ENCODE measurements around the gene PTPRN2. TPM values are rescaled to one million over a fixed set of nuclear protein-coding genes. Genes with fewer than 3 reads are reported as not detected.
"Not testable (repeated sequence)": the region's sequence is repeated elsewhere in the genome, so short reads cannot be mapped to it uniquely, and the experiment has no call there.

The PTPRN2 gene
- total and polyA plus RNA-seq, 7 donors: 3.2 to 7.1 (median 5.5) TPM

- H3K4me3 ChIP-seq: no peak overlapping the region
- H3K27me3 ChIP-seq: peaks cover 0 to 15% (median 8%) of the 10 kb centered on the region in 3 donors
- no peaks in the 10 kb centered on the region for H3K4me1 ChIP-seq
- H3K36me3 ChIP-seq: no peaks in the 10 kb centered on the region
- no peak overlapping the region for H3K27ac ChIP-seq
- WGBS, 2 donors: 90 to 93% methylated on average over 15 of the region's 15 CpGs
- intact Hi-C loops (cut with DNase I): no loop called here
- no peak for DNase-seq
- H3K9me3 ChIP-seq: no peaks in the 10 kb centered on the region
- TF ChIP-seq POLR2AphosphoS5 (IDR thresholded peaks at IDR 0.05) (no peak), EP300 (IDR thresholded peaks at IDR 0.05) (no peak), CTCF (IDR thresholded peaks at IDR 0.05) (no peak), POLR2A (IDR thresholded peaks at IDR 0.05) (no peak)
Observed at GRCh38 chr7:157780721-157781120, 806.9 kb downstream of the PTPRN2 start.

- Histone ChIP-seq H3K4me1 (no peaks in the 10 kb centered on the region), H3K27me3 (peaks cover 0 to 15% (median 8%) of the 10 kb centered on the region in 3 donors), H3K36me3 (no peaks in the 10 kb centered on the region), H3K4me3 (no peak overlapping the region), H3K27ac (no peak overlapping the region), H3K9me3 (no peaks in the 10 kb centered on the region)
- no peak for DNase-seq
- intact Hi-C loops (cut with DNase I): no loop called here
- no peak for TF ChIP-seq POLR2AphosphoS5 (IDR thresholded peaks at IDR 0.05)
- WGBS, 2 donors: 87 to 92% methylated on average over 15 of the region's 15 CpGs
Observed at GRCh38 chr7:157780312-157780711, 807.3 kb downstream of the PTPRN2 start.

GRCh38 chr7:157779206-157779605 is 808.4 kb downstream of the PTPRN2 start:
- no peak overlapping the region for H3K27ac ChIP-seq
- no peaks in the 10 kb centered on the region for H3K36me3 ChIP-seq
- H3K27me3 ChIP-seq: peaks cover 0 to 15% (median 8%) of the 10 kb centered on the region in 3 donors
- no peak overlapping the region for H3K4me3 ChIP-seq
- no peaks in the 10 kb centered on the region for H3K9me3 ChIP-seq
- DNase-seq: no peak
- H3K4me1 ChIP-seq: no peaks in the 10 kb centered on the region
- WGBS, 2 donors: 82 to 87% methylated on average over 12 of the region's 12 CpGs
- TF ChIP-seq CTCF (IDR thresholded peaks at IDR 0.05) (no peak), EP300 (IDR thresholded peaks at IDR 0.05) (no peak), POLR2A (IDR thresholded peaks at IDR 0.05) (no peak)
- intact Hi-C loops (cut with DNase I): no loop called here

GRCh38 chr7:157777194-157777762 is 810.3 kb downstream of the PTPRN2 start:
- intact Hi-C loops (cut with DNase I); DNase-seq; H3K27ac ChIP-seq; H3K4me1 ChIP-seq; H3K4me3 ChIP-seq; H3K36me3 ChIP-seq; H3K9me3 ChIP-seq: not testable (repeated sequence)
- WGBS, 2 donors: 77 to 84% methylated on average over 16 of the region's 16 CpGs
- H3K27me3 ChIP-seq: peaks cover 0 to 15% (median 8%) of the 10 kb centered on the region in 3 donors

GRCh38 chr7:157775560-157776332 is 811.9 kb downstream of the PTPRN2 start:
- intact Hi-C loops (cut with DNase I): no loop called here
- no peak overlapping the region for H3K27ac ChIP-seq
- no peaks in the 10 kb centered on the region for H3K4me1 ChIP-seq
- WGBS, 2 donors: 75 to 82% methylated on average over 25 of the region's 25 CpGs
- H3K27me3 ChIP-seq: peaks cover 0 to 17% (median 8%) of the 10 kb centered on the region in 3 donors
- peaks cover 0 to 8% (median 4%) of the 10 kb centered on the region in 4 donors for H3K9me3 ChIP-seq
- H3K36me3 ChIP-seq: no peaks in the 10 kb centered on the region
- TF ChIP-seq POLR2A (IDR thresholded peaks at IDR 0.05): no peak
- no peak for TF ChIP-seq POLR2AphosphoS5 (IDR thresholded peaks at IDR 0.05)
- TF ChIP-seq CTCF (IDR thresholded peaks at IDR 0.05): no peak
- no peak for TF ChIP-seq EP300 (IDR thresholded peaks at IDR 0.05)
- H3K4me3 ChIP-seq: no peak overlapping the region
- DNase-seq: no peak

All from sigmoid colon (tissue), 7 donors.